GM21737 (cell line): Measurements from ENCODE around the gene FAM193A.
"Not testable (repeated sequence)": the region's sequence is repeated elsewhere in the genome, so short reads cannot be mapped to it uniquely, and the experiment has no call there.

Experiments
- ATAC-seq: cut with Tn5 transposase; IDR thresholded peaks from one replicate; pipeline ENCODE4 v1.9.1; 2021; ENCODE audit warnings: mild to moderate bottlenecking, moderate library complexity; ENCODE audit not compliant: unreplicated experiment

FAM193A gene

DNA sequence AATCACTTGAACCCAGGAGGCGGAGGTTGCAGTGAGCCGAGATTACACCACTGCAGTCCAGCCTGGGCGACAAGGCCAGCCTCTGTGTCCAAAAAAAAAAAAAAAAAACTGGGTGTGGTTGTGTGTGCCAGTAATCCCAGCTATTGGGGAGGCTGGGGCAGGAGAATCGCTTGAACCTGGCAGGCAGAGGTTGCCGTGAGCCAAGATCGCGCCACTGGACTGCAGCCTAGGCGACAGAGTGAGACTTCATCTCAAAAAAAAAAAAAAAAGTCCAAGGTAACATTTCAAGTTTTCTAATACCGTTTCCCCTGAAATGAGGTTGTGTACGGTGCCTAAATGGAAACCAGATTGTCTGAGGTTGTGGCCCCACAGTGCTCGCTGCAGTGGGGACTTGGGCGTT is 35.6 kb downstream of the FAM193A start:
- no peak for ATAC-seq

DNA sequence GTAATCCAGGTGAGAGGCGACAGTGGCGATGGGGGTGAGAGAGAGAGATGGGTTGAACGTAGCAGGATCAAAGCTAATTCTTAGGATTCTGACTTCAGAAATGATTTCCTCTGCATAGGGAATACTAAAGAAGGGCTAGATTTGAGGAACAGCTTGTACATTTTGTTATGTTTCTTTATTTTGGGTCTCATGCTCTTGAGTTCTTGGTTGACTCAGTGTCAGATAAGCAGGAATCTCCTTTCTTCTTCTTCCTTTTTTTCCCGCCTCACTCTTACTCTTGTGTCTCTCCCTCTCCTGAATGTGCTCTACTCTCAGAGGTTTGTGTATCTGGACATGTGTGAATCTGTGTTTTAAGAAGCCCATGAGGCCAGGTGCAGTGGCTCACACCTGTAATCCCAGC is 36.4 kb downstream of the FAM193A start:
- ATAC-seq, result no peak

DNA sequence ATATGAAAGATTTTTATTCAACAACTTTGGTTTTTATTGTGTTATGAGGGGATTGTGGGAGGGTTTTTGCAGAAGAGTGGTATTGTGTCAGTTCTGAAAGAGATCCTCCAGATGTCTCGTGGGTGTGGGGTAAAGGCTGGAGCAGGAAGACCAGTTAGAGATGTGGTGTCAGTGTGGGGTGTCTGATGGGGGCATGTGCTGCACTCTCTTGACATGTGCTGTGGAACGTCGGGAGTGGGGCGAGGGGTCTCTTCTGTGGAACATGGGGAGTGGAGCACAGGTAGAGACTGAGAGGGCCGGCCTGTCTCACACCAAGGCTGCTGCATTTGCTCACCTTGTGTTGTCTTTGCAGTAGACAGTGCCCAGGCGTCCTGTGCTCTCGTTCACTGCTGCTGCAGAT is 37.6 kb downstream of the FAM193A start:
- ATAC-seq, result no peak

DNA sequence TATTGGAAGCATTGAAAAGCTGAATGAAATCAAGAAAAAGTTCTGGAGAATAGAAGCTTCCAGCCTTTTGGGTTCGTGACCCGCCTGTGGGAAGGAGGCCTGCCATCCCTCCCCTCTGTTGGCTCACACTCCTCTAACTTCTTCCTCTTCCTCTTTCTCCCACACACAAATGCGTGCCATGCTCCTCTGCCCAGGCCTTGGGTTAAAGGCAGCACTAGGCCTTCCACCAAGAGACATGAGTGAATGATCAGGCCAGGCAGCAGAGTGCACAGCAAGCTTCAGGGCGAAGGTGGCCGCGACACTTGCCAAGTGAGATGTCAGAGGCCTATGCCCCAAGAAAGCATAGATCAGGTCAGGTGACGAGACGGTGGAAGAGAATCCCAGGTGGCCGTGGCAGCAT is 38.4 kb downstream of the FAM193A start:
- no peak for ATAC-seq

DNA sequence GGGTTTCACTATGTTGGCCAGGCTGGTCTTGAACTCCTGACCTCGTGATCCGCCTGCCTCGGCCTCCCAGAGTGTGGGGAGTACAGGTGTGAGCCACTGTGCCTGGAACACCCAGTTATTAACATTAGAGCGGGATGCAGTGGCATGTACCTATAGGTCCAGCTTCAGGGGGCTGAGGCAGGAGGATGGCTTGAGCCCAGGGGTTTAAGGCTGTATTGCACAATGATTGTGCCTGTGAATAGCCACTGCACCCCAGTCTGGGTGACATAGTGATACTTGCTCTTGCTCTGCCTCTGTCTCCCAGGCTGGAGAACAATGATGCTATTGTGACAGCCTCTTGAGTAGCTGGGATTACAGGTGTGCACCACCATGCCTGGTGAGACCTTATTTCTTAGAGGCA is 39.8 kb downstream of the FAM193A start:
- no peak for ATAC-seq

DNA sequence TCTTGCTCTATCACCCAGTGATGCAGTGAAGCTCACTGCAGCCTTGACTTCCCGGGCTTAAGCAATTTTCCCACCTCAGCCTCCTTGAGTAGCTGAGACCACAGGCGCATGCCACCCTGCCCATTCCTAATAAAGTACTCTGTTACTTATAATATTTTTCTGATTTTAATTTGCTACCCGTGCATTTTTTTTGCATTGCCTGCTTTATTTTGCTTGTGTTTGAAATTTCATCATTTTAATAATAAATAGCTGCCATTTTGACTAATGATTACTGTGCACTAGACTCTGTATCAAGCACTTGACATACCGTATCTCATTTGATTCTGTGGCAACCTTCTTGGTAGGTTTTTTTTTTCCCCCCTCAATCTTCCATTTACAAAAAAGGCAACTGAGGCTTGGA is 41.7 kb downstream of the FAM193A start:
- ATAC-seq, result no peak

DNA sequence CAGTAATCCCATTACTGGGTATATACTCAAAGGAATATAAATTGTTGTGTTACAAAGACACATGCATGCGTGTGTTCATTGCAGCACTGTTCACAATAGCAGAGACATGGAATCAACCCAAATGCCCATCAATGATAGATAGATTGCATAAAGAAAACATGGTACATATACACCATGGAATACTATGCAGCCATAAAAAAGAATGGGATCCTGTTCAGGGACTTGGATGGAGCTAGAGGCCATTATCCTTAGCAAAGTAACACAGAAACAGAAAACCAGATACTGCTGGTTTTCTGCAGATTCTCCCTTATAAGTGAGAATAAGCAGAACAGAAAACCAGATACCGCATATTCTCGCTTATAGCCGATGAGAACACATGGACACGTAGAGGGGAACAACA is 43.5 kb downstream of the FAM193A start:
- ATAC-seq, result no peak

DNA sequence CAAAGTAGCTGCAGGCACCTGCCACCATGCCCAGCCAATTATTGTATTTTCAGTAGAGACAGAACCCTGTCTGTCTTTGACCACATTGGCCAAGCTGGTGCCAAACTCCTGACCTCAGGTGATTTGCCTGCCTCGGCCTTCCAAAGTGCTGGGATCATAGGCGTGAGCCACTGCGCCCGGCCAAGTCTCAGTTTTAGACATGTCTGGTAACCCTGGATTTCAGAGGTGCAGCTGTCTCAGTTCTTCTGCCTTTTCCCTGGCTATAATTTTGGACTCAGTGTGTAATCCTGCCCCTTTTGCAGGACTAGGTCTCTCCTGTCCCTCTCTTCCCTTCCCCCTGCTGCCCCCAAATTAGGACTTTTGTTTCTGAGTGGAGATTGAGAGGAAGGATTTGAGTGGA is 46.6 kb downstream of the FAM193A start:
- no peak for ATAC-seq

DNA sequence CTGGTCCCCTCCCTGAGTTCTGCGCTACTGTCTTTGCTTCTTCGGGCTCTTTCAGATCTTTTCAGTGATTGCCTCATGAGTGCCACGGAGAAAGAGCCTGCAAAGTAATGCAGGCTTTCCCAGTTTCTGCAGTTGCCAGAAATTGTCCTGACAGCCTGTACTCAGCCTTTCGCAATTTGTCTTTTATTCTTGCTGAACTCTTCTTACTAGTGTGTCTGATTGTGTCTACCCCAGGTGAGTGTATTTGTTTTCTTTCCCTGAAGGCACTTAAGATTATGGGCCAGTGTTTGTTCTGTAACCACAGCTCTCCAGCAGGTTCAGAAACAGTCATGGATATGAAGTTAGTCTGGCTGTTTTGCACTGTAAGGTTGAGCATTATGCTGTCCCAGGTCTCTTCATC is 47.1 kb downstream of the FAM193A start:
- no peak for ATAC-seq

DNA sequence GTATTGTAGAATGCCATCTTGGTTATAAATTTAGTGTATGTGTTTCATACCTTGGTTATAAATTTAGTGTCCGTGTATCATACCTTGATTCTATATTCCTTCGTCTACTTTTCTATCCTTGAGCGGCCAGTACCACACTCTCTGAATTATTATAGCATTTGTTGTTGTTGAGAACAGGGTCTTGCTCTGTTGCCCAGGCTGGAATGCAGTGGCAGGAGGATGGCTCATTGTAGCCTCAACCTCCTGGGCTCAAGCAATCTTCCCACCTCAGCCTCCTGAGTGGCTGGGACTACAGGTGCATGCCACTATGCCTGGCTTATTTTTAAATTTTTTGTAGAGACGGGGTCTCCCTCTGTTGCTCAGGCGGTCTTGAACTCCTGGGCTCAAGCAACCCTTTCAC is 50.1 kb downstream of the FAM193A start:
- ATAC-seq, result no peak

DNA sequence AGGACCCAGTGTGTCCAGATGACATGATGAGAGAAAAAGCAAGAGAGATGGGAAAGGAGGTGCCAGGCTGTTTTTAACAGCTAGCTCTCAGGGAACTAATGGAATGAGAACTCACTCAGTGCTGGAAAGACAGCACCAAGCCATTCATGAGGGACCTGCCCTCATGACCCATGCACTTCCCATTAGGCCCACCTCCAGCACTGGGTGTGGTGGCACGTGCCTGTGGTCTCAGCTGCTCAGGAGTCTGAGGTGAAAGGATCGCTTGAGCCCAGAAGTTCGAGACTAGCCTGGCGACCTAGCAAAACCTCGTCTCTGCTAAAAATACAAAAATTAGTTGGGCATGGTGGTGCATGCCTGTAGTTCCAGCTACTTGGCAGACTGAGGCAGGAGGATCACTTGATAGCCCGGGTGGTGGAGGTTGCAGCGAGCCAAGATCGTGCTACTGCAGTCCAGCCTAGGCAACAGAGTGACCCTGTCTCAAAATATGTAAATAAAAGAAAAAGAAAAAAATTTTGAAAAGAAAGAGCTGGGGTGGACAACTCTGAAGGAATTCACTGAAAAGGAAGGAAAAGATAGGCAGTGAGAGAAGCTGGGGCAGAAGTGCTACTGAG is 50.9 kb downstream of the FAM193A start:
- ATAC-seq, result no peak

DNA sequence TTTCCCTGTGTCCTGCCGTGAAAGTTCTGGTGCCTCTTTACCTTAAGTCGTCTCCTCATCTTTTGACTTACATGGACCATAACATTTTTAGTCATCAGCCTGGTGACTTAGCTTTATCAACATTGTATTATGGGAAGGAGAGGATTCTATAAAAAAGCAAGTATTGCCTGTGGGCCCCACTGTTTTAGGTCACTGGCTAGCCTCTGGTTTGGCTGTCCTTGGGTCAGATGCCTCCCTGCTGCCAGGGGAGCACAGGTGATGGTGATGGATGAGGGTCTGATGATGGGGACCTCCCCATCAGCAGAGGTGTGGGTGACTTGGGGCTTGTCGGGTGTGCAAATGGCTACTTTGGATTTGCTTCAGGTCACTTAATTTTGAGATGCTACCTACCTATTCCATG is 51.8 kb downstream of the FAM193A start:
- ATAC-seq, result no peak

DNA sequence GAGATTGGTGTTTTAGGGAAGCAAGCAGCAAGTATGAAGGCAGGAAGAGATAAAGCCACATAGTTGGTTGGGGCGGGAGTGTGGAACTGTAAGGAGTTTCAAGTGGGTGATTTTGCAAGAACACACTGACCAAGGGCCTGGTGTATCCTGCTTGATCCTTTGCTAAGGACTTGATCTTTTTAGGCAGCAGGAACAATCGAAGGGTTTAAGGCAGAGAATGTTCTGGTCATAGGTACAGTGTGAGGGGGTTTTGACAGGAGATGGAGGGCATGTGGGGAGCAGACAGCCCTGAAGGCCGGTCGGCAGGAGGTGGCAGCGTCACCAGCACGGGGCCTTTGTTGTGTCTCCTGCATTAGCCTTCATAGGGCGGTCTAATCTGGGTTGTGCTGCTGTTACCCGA is 54.7 kb downstream of the FAM193A start:
- no peak for ATAC-seq

DNA sequence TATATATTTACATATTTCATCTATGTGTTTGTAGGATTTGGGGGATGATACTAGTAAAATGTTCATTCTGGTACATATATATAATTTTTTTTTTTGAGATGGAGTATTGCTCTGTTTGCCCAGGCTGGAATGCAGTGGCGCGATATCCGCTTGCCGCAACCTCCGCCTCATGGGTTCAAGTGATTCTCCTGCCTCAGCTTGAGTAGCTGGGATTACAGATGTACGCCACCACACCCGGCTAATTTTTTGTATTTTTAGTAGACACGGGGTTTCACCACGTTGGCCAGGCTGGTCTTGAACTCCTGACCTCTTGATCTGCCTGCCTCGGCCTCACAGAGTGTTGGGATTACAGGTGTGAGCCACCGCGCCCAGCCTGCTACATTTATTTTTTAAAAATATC is 55.6 kb downstream of the FAM193A start:
- ATAC-seq, result not testable (repeated sequence)

DNA sequence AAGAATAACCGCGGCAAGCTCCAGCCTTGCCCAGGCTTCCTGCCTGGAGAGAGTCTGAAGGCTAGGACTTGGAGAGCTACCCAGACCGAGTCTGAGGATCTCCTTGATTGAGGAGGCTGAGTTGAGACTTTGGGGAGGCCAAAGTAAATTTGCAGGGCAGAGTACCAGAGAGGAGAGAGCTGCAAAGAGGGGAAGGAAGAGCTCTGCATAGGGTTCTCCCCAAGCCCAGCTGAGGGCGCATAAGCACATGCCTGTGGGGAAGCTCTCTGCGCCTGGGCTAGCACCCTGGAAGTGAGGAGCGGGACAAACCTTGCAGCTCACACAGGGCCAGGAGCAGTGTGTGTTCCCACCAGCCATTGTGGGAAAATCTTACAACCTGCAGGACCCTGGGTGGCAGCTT is 56.1 kb downstream of the FAM193A start:
- ATAC-seq, result no peak

DNA sequence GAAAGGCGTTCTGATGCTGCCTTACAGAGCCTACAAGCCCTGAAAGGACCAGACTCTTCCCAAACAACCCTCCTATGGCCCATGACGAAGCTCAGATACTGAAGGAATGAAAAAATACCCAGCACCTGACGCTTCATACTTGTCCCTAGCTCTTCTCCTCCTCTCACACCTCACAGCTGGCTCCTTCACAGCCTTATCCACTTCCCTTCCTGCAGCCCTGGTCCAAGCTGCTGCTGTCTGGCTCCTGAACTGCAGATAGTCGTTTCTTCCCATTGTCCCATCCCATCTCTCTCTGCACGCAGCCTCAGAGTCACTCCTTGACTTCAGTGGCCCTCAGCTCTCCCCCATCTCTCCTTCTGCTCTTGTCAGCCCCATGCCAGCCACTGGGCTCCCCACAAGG is 56.6 kb downstream of the FAM193A start:
- no peak for ATAC-seq

DNA sequence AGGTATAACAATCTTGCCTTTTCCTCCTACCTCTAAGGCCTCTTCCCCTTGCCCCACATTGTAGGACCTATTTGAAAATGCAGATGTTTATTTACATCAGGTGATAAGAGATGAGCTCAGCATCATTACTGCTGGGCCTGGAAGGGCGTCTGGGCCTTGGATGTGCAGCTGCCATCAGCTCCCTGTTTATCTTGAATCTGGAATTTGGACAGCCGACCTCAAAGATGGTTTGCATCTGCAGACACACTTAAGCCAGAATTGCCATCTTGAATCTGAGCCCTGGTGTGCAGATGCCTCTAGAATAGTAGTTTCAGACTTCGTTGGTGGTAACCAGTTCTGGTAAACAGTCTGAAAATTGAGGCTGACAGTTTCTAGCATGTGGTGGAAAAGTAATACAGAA is 59.0 kb downstream of the FAM193A start:
- ATAC-seq, result no peak

DNA sequence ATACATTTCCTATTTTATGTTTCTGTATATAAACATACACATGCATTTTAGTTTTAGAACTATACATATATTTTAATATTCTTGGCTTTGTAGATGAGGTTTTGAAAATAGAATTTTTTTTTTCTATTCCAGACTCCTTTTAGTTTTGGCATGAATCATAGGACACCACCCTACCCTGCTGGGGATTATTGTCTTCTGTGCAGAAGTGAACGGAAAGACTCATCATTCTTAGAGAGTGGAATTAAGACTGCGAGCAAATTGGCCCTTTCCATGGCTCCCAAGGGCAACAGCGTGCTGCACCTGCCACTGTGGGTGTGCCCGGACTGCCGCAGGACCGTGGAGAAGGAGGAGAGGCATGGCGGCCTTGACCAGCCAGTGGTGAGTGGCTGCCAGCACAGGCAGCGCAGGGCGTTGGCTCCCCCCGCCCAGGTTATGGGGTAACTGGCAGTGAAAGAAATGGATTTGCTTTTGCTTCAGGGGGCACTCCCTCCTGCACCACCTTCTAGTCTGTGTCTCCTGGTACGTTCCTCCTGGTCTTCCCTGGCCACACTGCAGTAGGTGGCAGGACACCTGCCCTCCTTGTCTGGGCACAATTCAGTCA is 59.6 kb downstream of the FAM193A start:
- no peak for ATAC-seq

DNA sequence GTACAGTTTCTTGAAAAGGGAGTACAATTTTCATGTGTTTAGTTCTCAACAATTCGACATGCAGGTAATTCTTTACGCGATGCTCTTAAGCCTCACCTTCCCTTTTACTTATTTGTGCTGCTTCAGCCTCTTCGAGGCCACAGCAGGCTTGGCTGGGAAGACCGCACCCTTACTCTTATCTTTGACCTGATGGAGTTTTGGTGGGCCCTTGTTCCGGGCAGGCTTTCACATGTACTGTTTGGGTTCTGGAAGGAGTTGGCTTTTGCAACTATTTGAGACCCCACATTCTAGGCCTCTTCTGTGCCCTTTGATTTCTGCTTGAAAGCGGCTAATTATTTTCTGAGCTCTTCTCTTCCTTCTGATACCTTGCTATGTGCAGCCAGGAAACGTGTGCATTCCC is 60.2 kb downstream of the FAM193A start:
- no peak for ATAC-seq

DNA sequence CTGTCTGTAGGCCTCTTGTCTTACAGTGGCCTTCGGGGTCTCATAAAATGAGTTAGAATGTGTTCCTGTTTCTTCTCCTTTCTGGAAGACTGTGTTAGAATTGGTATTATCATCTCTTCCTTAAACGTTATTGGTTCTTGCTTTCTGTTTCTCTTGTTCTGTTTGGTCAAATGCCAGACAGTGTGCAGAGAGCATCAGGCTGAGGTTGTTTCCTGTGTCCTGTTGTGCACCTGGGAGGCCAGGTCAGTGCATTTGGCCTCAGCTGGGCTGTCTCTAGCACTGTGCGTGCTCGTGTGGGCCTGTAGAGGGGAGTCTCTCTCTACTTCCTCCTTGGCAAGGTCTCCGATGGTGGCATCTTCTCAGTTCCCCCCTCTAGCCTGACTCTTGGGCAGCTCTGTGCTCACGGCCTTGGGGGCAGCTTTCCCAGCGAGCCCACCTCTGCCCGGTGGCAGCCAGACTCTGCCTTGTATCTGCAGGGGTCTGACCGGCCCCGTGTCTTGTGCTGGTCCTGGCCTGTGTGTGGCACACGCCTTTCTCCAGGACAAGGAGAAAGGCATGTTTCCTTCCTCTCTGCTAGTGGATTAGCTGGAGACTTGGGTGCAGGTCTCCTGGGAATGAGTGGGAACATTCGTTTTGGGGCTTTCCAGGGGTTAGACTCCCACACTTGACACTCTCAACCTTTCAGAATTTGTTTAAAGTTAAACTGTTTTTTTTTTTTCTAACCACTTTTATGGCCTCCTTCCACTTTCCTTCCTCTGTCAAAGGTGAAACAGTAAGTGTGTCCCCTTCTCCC is 62.3 kb downstream of the FAM193A start:
- ATAC-seq, result peak; percentile 81

DNA sequence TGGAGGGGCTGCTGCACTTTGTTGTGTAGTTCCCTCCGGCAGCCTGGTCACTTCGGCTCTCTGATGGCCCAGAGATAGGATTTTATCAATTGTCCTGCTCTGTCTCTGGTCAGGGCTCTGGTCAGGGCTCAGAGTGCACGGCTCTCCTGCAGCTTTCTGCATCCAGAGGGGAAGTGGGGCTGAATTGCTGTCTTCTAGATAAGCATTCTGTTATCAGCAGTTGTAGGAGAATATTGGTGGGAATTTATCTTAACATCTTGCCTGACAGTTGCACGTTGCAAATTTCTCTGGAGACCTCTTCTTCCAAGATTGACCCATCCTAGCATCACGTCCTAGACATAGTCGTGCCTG is 62.8 kb downstream of the FAM193A start:
- no peak for ATAC-seq

DNA sequence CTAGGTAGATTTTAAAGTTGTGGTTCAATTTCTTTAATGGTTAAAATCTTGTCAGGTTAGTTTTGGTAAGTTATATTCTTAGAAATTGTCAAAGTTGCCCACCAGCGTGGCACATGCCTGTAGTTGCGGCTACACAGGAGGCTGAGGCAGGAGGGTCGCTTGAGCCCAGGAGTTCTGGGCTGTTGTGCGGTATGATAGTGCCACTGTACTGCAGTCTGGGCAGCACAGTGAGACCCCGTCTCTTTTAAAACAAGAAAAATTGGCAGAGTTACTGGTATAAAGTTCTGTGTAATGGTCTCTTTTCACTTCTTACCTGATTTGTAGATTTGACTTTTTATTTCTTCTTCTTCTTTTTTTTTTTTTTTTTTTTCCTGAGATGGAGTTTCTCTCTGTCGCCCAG is 64.4 kb downstream of the FAM193A start:
- ATAC-seq, result no peak

DNA sequence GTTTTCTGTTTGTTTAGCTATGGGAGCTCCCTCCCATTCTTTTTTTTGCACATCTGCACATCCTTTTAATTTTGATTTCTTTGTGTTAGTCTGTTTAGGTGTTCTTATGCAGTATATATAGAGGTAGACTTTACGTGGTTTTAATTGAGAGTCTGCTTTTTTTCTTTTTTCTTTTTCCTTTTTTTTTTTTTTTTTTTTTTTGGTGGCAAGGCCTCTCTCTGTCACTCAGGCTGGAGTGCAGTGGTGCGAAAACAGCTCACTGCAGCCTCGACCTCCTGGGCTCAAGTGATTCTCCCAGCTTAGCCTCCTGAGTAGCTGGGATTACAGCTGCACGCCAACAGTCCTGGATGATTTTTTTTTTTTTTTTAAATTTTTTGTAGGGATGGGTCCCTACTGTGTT is 68.2 kb downstream of the FAM193A start:
- no peak for ATAC-seq
